H9 (cell line): ENCODE data around the gene NUDT3. TPM values are rescaled to one million over a fixed set of nuclear protein-coding genes. Genes with fewer than 3 reads are reported as not detected.

ENCODE experiments used
- DNase-seq: peaks from one replicate; pipeline ENCODE4 v3.0.0-alpha.2; 2017
- H2AFZ ChIP-seq: one replicate; pipeline ENCODE4 v1.6.1; 2013; ENCODE audit warnings: mild to moderate bottlenecking, low read length, control low read depth, moderate library complexity
- H2AK5ac ChIP-seq: 2 replicates; pipeline ENCODE4 v1.6.1; 2013; ENCODE audit warnings: low read length, control low read depth, mixed read lengths; ENCODE audit not compliant: insufficient read length
- H2BK120ac ChIP-seq: one replicate; pipeline ENCODE4 v1.6.1; 2013; ENCODE audit warnings: low read depth, mild to moderate bottlenecking, low read length, control low read depth, inconsistent platforms; ENCODE audit not compliant: poor library complexity, severe bottlenecking
- H2BK12ac ChIP-seq: 2 replicates; pipeline ENCODE4 v1.6.1; 2013; ENCODE audit warnings: low read length, control low read depth, mixed read lengths, low read depth; ENCODE audit not compliant: insufficient read length
- H2BK15ac ChIP-seq: 2 replicates; pipeline ENCODE4 v1.6.1; 2013; ENCODE audit warnings: low read depth, low read length, control low read depth
- H2BK20ac ChIP-seq: one replicate; pipeline ENCODE4 v1.6.1; 2013; ENCODE audit warnings: low read depth, mild to moderate bottlenecking, low read length, control low read depth, inconsistent platforms; ENCODE audit not compliant: poor library complexity, severe bottlenecking
- H2BK5ac ChIP-seq: 2 replicates; pipeline ENCODE4 v1.6.1; 2013; ENCODE audit warnings: low read length, control low read depth, mixed read lengths; ENCODE audit not compliant: insufficient read length
- H3K14ac ChIP-seq: 2 replicates; pipeline ENCODE4 v1.6.1; 2013; ENCODE audit warnings: low read length, control low read depth; ENCODE audit not compliant: insufficient read depth
- H3K18ac ChIP-seq: 2 replicates; pipeline ENCODE4 v1.6.1; 2013; ENCODE audit warnings: low read depth, mild to moderate bottlenecking, mixed read lengths, low read length, control low read depth; ENCODE audit not compliant: insufficient read length
- H3K23ac ChIP-seq: 2 replicates; pipeline ENCODE4 v1.6.1; 2013; ENCODE audit warnings: low read length, control low read depth, mixed read lengths, low read depth; ENCODE audit not compliant: insufficient read length
- H3K23me2 ChIP-seq: 2 replicates; pipeline ENCODE4 v1.6.1; 2013; ENCODE audit warnings: low read depth, mild to moderate bottlenecking, mixed read lengths, low read length, control low read depth; ENCODE audit not compliant: insufficient read length, poor library complexity, severe bottlenecking
- H3K27ac ChIP-seq: 2 replicates; pipeline ENCODE4 v1.5.1; 2013; ENCODE audit warnings: low read length, control low read depth, mixed read lengths, low read depth; ENCODE audit not compliant: insufficient read length
- H3K27me3 ChIP-seq: 2 replicates; pipeline ENCODE4 v1.6.1; 2013; ENCODE audit warnings: low read length, control low read depth, inconsistent platforms; ENCODE audit not compliant: insufficient read depth
- H3K4ac ChIP-seq: 2 replicates; pipeline ENCODE4 v1.6.1; 2013; ENCODE audit warnings: low read depth, mild to moderate bottlenecking, control low read depth, inconsistent platforms, low read length, moderate library complexity
- H3K4me1 ChIP-seq: 2 replicates; pipeline ENCODE4 v1.6.1; 2013; ENCODE audit warnings: low read length, control low read depth, inconsistent platforms; ENCODE audit not compliant: insufficient read depth
- H3K4me2 ChIP-seq: 2 replicates; pipeline ENCODE4 v1.6.1; 2013; ENCODE audit warnings: low read length, control low read depth, mixed read lengths; ENCODE audit not compliant: insufficient read length, insufficient read depth
- H3K56ac ChIP-seq: 2 replicates; pipeline ENCODE4 v1.6.1; 2013; ENCODE audit warnings: low read depth, mild to moderate bottlenecking, mixed read lengths, low read length, control low read depth; ENCODE audit not compliant: insufficient read length
- H3K79me1 ChIP-seq: 2 replicates; pipeline ENCODE4 v1.6.1; 2013; ENCODE audit warnings: low read depth, mild to moderate bottlenecking, moderate library complexity, low read length, control low read depth, inconsistent platforms; ENCODE audit not compliant: insufficient read depth, poor library complexity, severe bottlenecking
- H3K79me2 ChIP-seq: 2 replicates; pipeline ENCODE4 v1.6.1; 2013; ENCODE audit warnings: low read length, control low read depth, inconsistent platforms; ENCODE audit not compliant: insufficient read depth
- H3K9ac ChIP-seq: 2 replicates; pipeline ENCODE4 v1.6.1; 2013; ENCODE audit warnings: low read length, control low read depth, mixed read lengths; ENCODE audit not compliant: insufficient read length; ENCODE audit errors: extremely low read depth
- H3K9me3 ChIP-seq: one replicate; pipeline ENCODE4 v1.6.1; 2013; ENCODE audit warnings: low read depth, low read length, inconsistent platforms; ENCODE audit not compliant: control insufficient read depth
- H3T11ph ChIP-seq: one replicate; pipeline ENCODE4 v1.6.1; 2013; ENCODE audit warnings: mild to moderate bottlenecking, low read length, control low read depth, inconsistent platforms
- H4K20me1 ChIP-seq: one replicate; pipeline ENCODE4 v1.6.1; 2013; ENCODE audit not compliant: control insufficient read depth, insufficient read length, insufficient read depth
- H4K5ac ChIP-seq: 2 replicates; pipeline ENCODE4 v1.6.1; 2013; ENCODE audit warnings: low read depth, mild to moderate bottlenecking, mixed read lengths, low read length, control low read depth; ENCODE audit not compliant: insufficient read length
- H4K8ac ChIP-seq: replicated peaks from 2 replicates; pipeline ENCODE4 v1.6.1; 2013; ENCODE audit warnings: low read length, control low read depth, mixed read lengths, low read depth; ENCODE audit not compliant: insufficient read length
- H4K91ac ChIP-seq: 2 replicates; pipeline ENCODE4 v1.6.1; 2013; ENCODE audit warnings: low read depth, mild to moderate bottlenecking, moderate library complexity, mixed read lengths, low read length, control low read depth; ENCODE audit not compliant: insufficient read length
- H3K27ac Mint-ChIP-seq, 3 experiments: 2 replicates in 2 of 3; 3 replicates in 1 of 3; pipeline ENCODE4 v1.8.0; 2020 to 2021; ENCODE audit warnings: mixed read lengths in 3 of 3, mild to moderate bottlenecking in 1 of 3, moderate library complexity in 1 of 3
- H3K27me3 Mint-ChIP-seq: 2 replicates; pipeline ENCODE4 v1.8.0; 2021; ENCODE audit warnings: low read depth, mild to moderate bottlenecking, moderate library complexity, mixed read lengths
- H3K36me3 Mint-ChIP-seq, 3 experiments: 2 replicates in 2 of 3; 3 replicates in 1 of 3; pipeline ENCODE4 v1.8.0; 2020 to 2021; ENCODE audit warnings: low read depth in 3 of 3, mixed read lengths in 3 of 3; ENCODE audit not compliant: insufficient read depth in 1 of 3
- H3K4me1 Mint-ChIP-seq, 2 experiments: 2 replicates each; pipeline ENCODE4 v1.8.0; 2020; ENCODE audit warnings: mixed read lengths in 2 of 2
- H3K4me3 Mint-ChIP-seq, 2 experiments: 2 replicates in 1 of 2; 3 replicates in 1 of 2; pipeline ENCODE4 v1.8.0; 2020 to 2021; ENCODE audit warnings: mild to moderate bottlenecking in 2 of 2, mixed read lengths in 2 of 2, moderate library complexity in 1 of 2
- H3K9me3 Mint-ChIP-seq, 2 experiments: 2 replicates in 1 of 2; 3 replicates in 1 of 2; pipeline ENCODE4 v1.8.0; 2020; ENCODE audit warnings: mild to moderate bottlenecking in 2 of 2, mixed read lengths in 2 of 2, moderate library complexity in 1 of 2
- WGBS: extraction: QIAGEN DNeasy Blood & Tissue Kit; methylation state at CpG from one replicate; pipeline ENCODE4 v1.1.7; 2013; ENCODE audit warnings: missing lambda C conversion rate, low lambda C conversion rate, mixed read lengths; ENCODE audit not compliant: insufficient read length; ENCODE audit errors: extremely low coverage; 5-methylcytosine and 5-hydroxymethylcytosine counted together
- total RNA-seq: library from RNA; stranded (reverse); gene quantifications from 2 replicates; pipeline ENCODE4 v1.2.1, GENCODE V29; 2021
- TF ChIP-seq, protein P1 (sequence below): fragments of 200-600 bp; sonication (generic); conservative IDR thresholded peaks from 3 replicates; pipeline ENCODE4 v1.8.0; 2021; ENCODE audit warnings: antibody characterized with exemption, mild to moderate bottlenecking

Gene NUDT3
- total RNA-seq, 1 experiment from 2014 or later = 23.6 TPM

DNA sequence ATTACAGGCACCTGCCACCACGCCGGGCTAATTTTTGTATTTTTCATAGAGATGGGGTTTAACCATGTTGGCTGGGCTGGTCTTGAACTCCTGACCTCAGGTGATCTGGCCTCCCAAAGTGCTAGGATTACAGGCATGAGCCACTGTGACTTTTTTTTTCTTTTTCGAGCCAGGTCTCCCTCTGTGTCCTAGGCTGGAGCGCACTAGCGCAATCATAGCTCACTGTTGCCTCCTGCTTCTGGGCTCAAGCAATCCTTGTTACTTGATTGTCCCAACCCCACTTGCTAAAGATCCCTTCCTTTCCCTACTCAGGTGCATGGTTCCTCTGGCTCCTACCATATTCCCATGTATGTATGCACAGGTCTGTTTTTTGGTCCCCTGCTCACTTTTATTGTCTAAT is 116.3 kb downstream of the NUDT3 start:
- no peak overlapping the region for H3K23ac ChIP-seq
- no peak overlapping the region for H3K14ac ChIP-seq
- H3K9me3 Mint-ChIP-seq = no peaks in the 10 kb centered on the region
- no peak overlapping the region for H2BK15ac ChIP-seq
- H3K56ac ChIP-seq = no peak overlapping the region
- H2BK5ac ChIP-seq = no peak overlapping the region
- no peaks in the 10 kb centered on the region for H4K20me1 ChIP-seq
- H2AFZ ChIP-seq = no peak overlapping the region
- no peaks in the 10 kb centered on the region for H3K79me2 ChIP-seq
- H3K27ac Mint-ChIP-seq = peak overlapping the region in 1 of 3 experiments; percentile 31; a peak in 2 of 7 replicates
- TF ChIP-seq, protein P1, sequence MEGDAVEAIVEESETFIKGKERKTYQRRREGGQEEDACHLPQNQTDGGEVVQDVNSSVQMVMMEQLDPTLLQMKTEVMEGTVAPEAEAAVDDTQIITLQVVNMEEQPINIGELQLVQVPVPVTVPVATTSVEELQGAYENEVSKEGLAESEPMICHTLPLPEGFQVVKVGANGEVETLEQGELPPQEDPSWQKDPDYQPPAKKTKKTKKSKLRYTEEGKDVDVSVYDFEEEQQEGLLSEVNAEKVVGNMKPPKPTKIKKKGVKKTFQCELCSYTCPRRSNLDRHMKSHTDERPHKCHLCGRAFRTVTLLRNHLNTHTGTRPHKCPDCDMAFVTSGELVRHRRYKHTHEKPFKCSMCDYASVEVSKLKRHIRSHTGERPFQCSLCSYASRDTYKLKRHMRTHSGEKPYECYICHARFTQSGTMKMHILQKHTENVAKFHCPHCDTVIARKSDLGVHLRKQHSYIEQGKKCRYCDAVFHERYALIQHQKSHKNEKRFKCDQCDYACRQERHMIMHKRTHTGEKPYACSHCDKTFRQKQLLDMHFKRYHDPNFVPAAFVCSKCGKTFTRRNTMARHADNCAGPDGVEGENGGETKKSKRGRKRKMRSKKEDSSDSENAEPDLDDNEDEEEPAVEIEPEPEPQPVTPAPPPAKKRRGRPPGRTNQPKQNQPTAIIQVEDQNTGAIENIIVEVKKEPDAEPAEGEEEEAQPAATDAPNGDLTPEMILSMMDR = no peak
- H3K4me1 ChIP-seq = no peaks in the 10 kb centered on the region
- WGBS = no CpG with 5 or more reads among the region's 5 CpGs
- H2BK20ac ChIP-seq = no peak overlapping the region
- no peak for DNase-seq
- H3K27me3 Mint-ChIP-seq = no peaks in the 10 kb centered on the region
- H3K9me3 ChIP-seq = no peaks in the 10 kb centered on the region
- no peak overlapping the region for H3K4me3 Mint-ChIP-seq
- H3K27me3 ChIP-seq = no peaks in the 10 kb centered on the region
- no peak overlapping the region for H2BK120ac ChIP-seq
- no peak overlapping the region for H4K8ac ChIP-seq
- no peak overlapping the region for H3K4me2 ChIP-seq
- H4K5ac ChIP-seq = no peak overlapping the region
- H4K91ac ChIP-seq = no peak overlapping the region
- no peak overlapping the region for H3K4ac ChIP-seq
- H3K36me3 Mint-ChIP-seq = peaks cover 0 to 7% (median 0%) of the 10 kb centered on the region in 3 experiments; a peak in 1 of 7 replicates
- no peaks in the 10 kb centered on the region for H3K79me1 ChIP-seq
- H3K27ac ChIP-seq = no peak overlapping the region
- H2BK12ac ChIP-seq = no peak overlapping the region
- no peak overlapping the region for H2AK5ac ChIP-seq
- H3T11ph ChIP-seq = no peak overlapping the region
- H3K23me2 ChIP-seq = no peaks in the 10 kb centered on the region
- no peak overlapping the region for H3K18ac ChIP-seq
- peaks cover 5 to 14% of the 10 kb centered on the region in 2 experiments for H3K4me1 Mint-ChIP-seq
- no peak overlapping the region for H3K9ac ChIP-seq
